GM12878 (cell line): ENCODE results near the gene CPA4. TPM values are rescaled to one million over a fixed set of nuclear protein-coding genes. Genes with fewer than 3 reads are reported as not detected.

ENCODE experiments used
- ELK1 ChIP-seq: IDR thresholded peaks from 2 replicates; pipeline ENCODE4 v1.6.1; 2012; ENCODE audit warnings: low read depth, low read length, improper control_type of control experiment
- ESRRA ChIP-seq: IDR thresholded peaks from 2 replicates; pipeline ENCODE4 v1.6.1; 2012; ENCODE audit warnings: mild to moderate bottlenecking, low read length, improper control_type of control experiment
- FOXM1 ChIP-seq: IDR thresholded peaks from 2 replicates; pipeline ENCODE4 v1.6.1; 2012; ENCODE audit warnings: low read depth, mild to moderate bottlenecking, inconsistent platforms, low read length, moderate library complexity
- IRF3 ChIP-seq: fragments of 450-650 bp; IDR thresholded peaks from 2 replicates; pipeline ENCODE4 v1.6.1; 2014; ENCODE audit warnings: mild to moderate bottlenecking
- IRF5 ChIP-seq: fragments of 450-650 bp; IDR thresholded peaks from 2 replicates; pipeline ENCODE4 v1.6.1; 2017; ENCODE audit warnings: borderline replicate concordance
- MEF2A ChIP-seq: IDR thresholded peaks from 2 replicates; pipeline ENCODE4 v1.6.1; 2011; ENCODE audit warnings: low read depth, mild to moderate bottlenecking, low read length, moderate library complexity; ENCODE audit not compliant: insufficient read depth
- MLLT1 ChIP-seq: fragments of 450-650 bp; IDR thresholded peaks from 2 replicates; pipeline ENCODE4 v1.6.1; 2016; ENCODE audit warnings: mild to moderate bottlenecking
- NFIC ChIP-seq: IDR thresholded peaks from 2 replicates; pipeline ENCODE4 v1.6.1; 2012; ENCODE audit warnings: low read depth, mild to moderate bottlenecking, inconsistent platforms, low read length, moderate library complexity
- NFYA ChIP-seq: IDR thresholded peaks from 2 replicates; pipeline ENCODE4 v1.6.1; 2011; ENCODE audit warnings: low read depth, mild to moderate bottlenecking, low read length, improper control_type of control experiment, borderline replicate concordance
- NR2F1 ChIP-seq: fragments of 450-650 bp; conservative IDR thresholded peaks from 2 replicates; pipeline ENCODE4 v1.6.1; 2017; ENCODE audit warnings: mild to moderate bottlenecking
- POLR2AphosphoS5 ChIP-seq: IDR thresholded peaks from 2 replicates; pipeline ENCODE4 v1.6.1; 2011; ENCODE audit warnings: mild to moderate bottlenecking, low read length, inconsistent platforms
- RAD51 ChIP-seq: fragments of 450-650 bp; IDR thresholded peaks from 2 replicates; pipeline ENCODE4 v1.6.1; 2016; ENCODE audit warnings: moderate library complexity, mild to moderate bottlenecking, inconsistent platforms
- SP1 ChIP-seq: IDR thresholded peaks from one replicate; pipeline ENCODE4 v1.6.1; 2011; ENCODE audit warnings: low read depth, low read length
- SREBF2 ChIP-seq: IDR thresholded peaks from 2 replicates; pipeline ENCODE4 v1.6.1; 2012; ENCODE audit warnings: mild to moderate bottlenecking, low read length
- STAT3 ChIP-seq: IDR thresholded peaks from 2 replicates; pipeline ENCODE4 v1.6.1; 2011; ENCODE audit warnings: low read depth, low read length, improper control_type of control experiment
- ZBTB11 ChIP-seq: fragments of 450-650 bp; formaldehyde crosslinking; IDR thresholded peaks from 2 replicates; pipeline ENCODE4 v1.5.0; 2022; ENCODE audit warnings: mild to moderate bottlenecking, missing genetic modification characterization
- ZBTB33 ChIP-seq: fragments of 450-650 bp; IDR thresholded peaks from 2 replicates; pipeline ENCODE4 v1.6.1; 2017; ENCODE audit warnings: mild to moderate bottlenecking
- ZNF622 ChIP-seq: fragments of 450-650 bp; IDR thresholded peaks from 2 replicates; pipeline ENCODE4 v1.6.1; 2017; ENCODE audit warnings: mild to moderate bottlenecking, inconsistent platforms
- polyA plus RNA-seq, 11 experiments: library from polyadenylated mRNA; depleted of rRNA in 4 of 11; unstranded in 6 of 11; stranded (reverse) in 5 of 11; fragments of >200 nt; fragmentation: Nextera tagmentation in 4 of 11; fragmentation: Illumina TruSeq in 1 of 11; extraction: Ambion mirVana in 4 of 11; extraction: Trizol in 1 of 11; gene quantifications; 1 replicate in 1 of 11; 2 replicates in 10 of 11; pipeline versions ENCODE4 v1.2.1 to v1.2.3, GENCODE V29; 2011 to 2016; ENCODE audit warnings: inconsistent platforms in 2 of 11, missing spikeins in 2 of 11, low read depth in 1 of 11
- total RNA-seq, 4 experiments: library from RNA; depleted of rRNA in 3 of 4; stranded (reverse); fragments of >200 nt in 3 of 4; fragmentation: Illumina TruSeq in 1 of 4; extraction: Trizol in 1 of 4; gene quantifications; 2 replicates each; pipeline versions ENCODE4 v1.2.1 to v1.2.3, GENCODE V29; 2013 to 2021

Gene CPA4
- total and polyA plus RNA-seq, 10 of the 15 experiments (the other 5 are each of a cell fraction or from before 2014, with no cell fraction given): 0.05 to 0.35 (median 0.18) TPM; not detected in 1

GRCh38 chr7:130365511-130366441, 72.8 kb downstream of the CPA4 start (continued):
- TF ChIP-seq ZBTB33: no peak
- peak; percentile 56; the same call in 1 of the 2 replicates for TF ChIP-seq FOXM1
- peak; percentile 70 for TF ChIP-seq POLR2AphosphoS5
- TF ChIP-seq MLLT1: no peak
- TF ChIP-seq MEF2A: no peak
- TF ChIP-seq STAT3: no peak
- TF ChIP-seq ZNF622: no peak
- TF ChIP-seq SREBF2: no peak
- no peak for TF ChIP-seq NFYA
- TF ChIP-seq IRF3: no peak
- TF ChIP-seq ZBTB11 (CRISPR knock-in tag): no peak
- no peak for TF ChIP-seq IRF5
- TF ChIP-seq ELK1: peak; percentile 74; the same call in 1 of the 2 replicates
- peak; percentile 51 for TF ChIP-seq NFIC
- TF ChIP-seq RAD51: no peak
- TF ChIP-seq NR2F1: no peak
- peak; percentile 58 for TF ChIP-seq SP1
- TF ChIP-seq ESRRA: no peak
